ENCODE measurements around the gene NFATC2. TPM values are rescaled to one million over a fixed set of nuclear protein-coding genes. Genes with fewer than 3 reads are reported as not detected.
A peak's percentile ranks its signal among the peaks of the same experiment; 100 is the strongest.

NFATC2 gene
- total RNA-seq, 4 donors from 2014 or later: 8.8 to 15.6 (median 13.0) TPM

- no peak overlapping the region for H3K4me3 ChIP-seq
- no peaks in the 10 kb centered on the region for H3K27me3 ChIP-seq
- TF ChIP-seq CTCF (IDR thresholded peaks at IDR 0.05) (no peak), POLR2AphosphoS5 (IDR thresholded peaks at IDR 0.05) (peak in 1 of 2 donors; percentile 25)
- intact Hi-C loops (cut with DNase I): loop anchor here (2.0 kb wide), 1 partner anchor 221 kb away; no protein-coding TSS in a partner anchor
- H3K4me1 ChIP-seq: peaks cover 3 to 15% (median 8%) of the 10 kb centered on the region in 4 donors
- H3K36me3 ChIP-seq: no peaks in the 10 kb centered on the region
- no peak for DNase-seq (ENCODE audit: extremely low spot score)
- no peak overlapping the region for H3K27ac ChIP-seq (replicated peaks in 1 of 4)
- 61% methylated on average over 12 of the region's 12 CpGs for WGBS
- no peaks in the 10 kb centered on the region for H3K9me3 ChIP-seq
These were observed 168.6 kb downstream of the NFATC2 start for GRCh38 chr20:51373713-51374455.

- TF ChIP-seq POLR2AphosphoS5 (IDR thresholded peaks at IDR 0.05) (no peak), EP300 (IDR thresholded peaks at IDR 0.05) (no peak), POLR2A (IDR thresholded peaks at IDR 0.05; ENCODE audit: low read depth) (no peak), CTCF (IDR thresholded peaks at IDR 0.05) (no peak)
- WGBS: 77% methylated on average over 2 of the region's 7 CpGs
- Histone ChIP-seq H3K27ac (replicated peaks in 1 of 4) (no peak overlapping the region), H3K27me3 (no peaks in the 10 kb centered on the region), H3K4me1 (peaks cover 3 to 15% (median 8%) of the 10 kb centered on the region in 4 donors), H3K9me3 (no peaks in the 10 kb centered on the region), H3K4me3 (no peak overlapping the region), H3K36me3 (no peaks in the 10 kb centered on the region)
- no peak for DNase-seq (ENCODE audit: extremely low spot score)
- intact Hi-C loops (cut with DNase I): loop anchor here (2.0 kb wide), 1 partner anchor 222 kb away; no protein-coding TSS in a partner anchor
These were observed 169.6 kb downstream of the NFATC2 start for GRCh38 chr20:51372966-51373365.

GRCh38 chr20:51372176-51372803 lies 170.2 kb downstream of the NFATC2 start:
- Histone ChIP-seq H3K4me1 (peaks cover 3 to 15% (median 8%) of the 10 kb centered on the region in 4 donors), H3K36me3 (no peaks in the 10 kb centered on the region), H3K9me3 (no peaks in the 10 kb centered on the region), H3K27me3 (no peaks in the 10 kb centered on the region), H3K4me3 (no peak overlapping the region), H3K27ac (replicated peaks in 1 of 4) (no peak overlapping the region)
- WGBS: 52% methylated on average over 7 of the region's 13 CpGs
- TF ChIP-seq POLR2A (IDR thresholded peaks at IDR 0.05; ENCODE audit: low read depth) (no peak), CTCF (IDR thresholded peaks at IDR 0.05) (peak; percentile 71 to 84 (median 74)), POLR2AphosphoS5 (IDR thresholded peaks at IDR 0.05) (peak in 1 of 2 donors; percentile 22), EP300 (IDR thresholded peaks at IDR 0.05) (no peak)
- intact Hi-C loops (cut with DNase I): loop anchor here (2.0 kb wide), 1 partner anchor 223 kb away; no protein-coding TSS in a partner anchor
- no peak for DNase-seq (ENCODE audit: extremely low spot score)

- no peaks in the 10 kb centered on the region for H3K9me3 ChIP-seq
- WGBS: 94% methylated on average over 4 of the region's 4 CpGs
- H3K27me3 ChIP-seq: no peaks in the 10 kb centered on the region
- peaks cover 3 to 15% (median 8%) of the 10 kb centered on the region in 4 donors for H3K4me1 ChIP-seq
- no peak overlapping the region for H3K4me3 ChIP-seq
- H3K36me3 ChIP-seq: no peaks in the 10 kb centered on the region
- DNase-seq (ENCODE audit: extremely low spot score): no peak
- intact Hi-C loops (cut with DNase I): loop anchor here (2.0 kb wide), 1 partner anchor 223 kb away; no protein-coding TSS in a partner anchor
- TF ChIP-seq POLR2A (IDR thresholded peaks at IDR 0.05; ENCODE audit: low read depth) (no peak), CTCF (IDR thresholded peaks at IDR 0.05) (no peak), POLR2AphosphoS5 (IDR thresholded peaks at IDR 0.05) (no peak)
- H3K27ac ChIP-seq (replicated peaks in 1 of 4): no peak overlapping the region
These were observed 170.8 kb downstream of the NFATC2 start for GRCh38 chr20:51371720-51372119.

Measured in esophagus muscularis mucosa (tissue), 4 donors.